ENCODE results near the gene SAMD1. TPM values are rescaled to one million over a fixed set of nuclear protein-coding genes. Genes with fewer than 3 reads are reported as not detected.
"Not testable (repeated sequence)": the region's sequence is repeated elsewhere in the genome, so short reads cannot be mapped to it uniquely, and the experiment has no call there.

Gene SAMD1
- polyA plus RNA-seq, 4 donors: 39.8 to 52.0 (median 41.4) TPM

- not testable (repeated sequence) for DNase-seq (ENCODE audit: low read depth in 4 of 4, low spot score in 3 of 4)
These were observed 47.6 kb downstream of the SAMD1 start for GRCh38 chr19:14042659-14043608.

DNA sequence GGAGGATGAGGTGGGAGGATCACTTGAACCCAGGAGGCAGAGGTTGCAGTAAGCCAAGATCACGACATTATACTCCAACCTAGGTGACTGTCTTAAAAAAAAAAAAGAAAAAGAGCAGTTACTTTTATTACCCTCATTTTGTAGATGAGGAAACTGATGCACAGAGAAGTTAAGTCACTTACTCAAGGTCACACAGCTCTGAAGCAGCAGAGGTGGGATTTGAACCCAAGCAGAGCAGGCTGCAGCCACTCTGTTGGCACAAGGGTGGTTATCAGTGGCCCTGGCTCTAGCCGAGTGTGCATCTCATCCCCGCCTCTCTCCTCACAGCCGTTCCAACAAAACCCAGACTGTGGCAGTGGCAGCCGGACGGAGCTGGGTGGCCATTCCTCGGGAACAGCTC, 51.4 kb downstream of the SAMD1 start:
- no peak for DNase-seq (ENCODE audit: low read depth in 4 of 4, low spot score in 3 of 4)

Other genes starting within 250 kb of the SAMD1 start
- 1 to 10 TPM in 3 of 4 donors, under 1 TPM in 1; 0.79 to 2.6 (median 1.6) TPM for gene NANOS3, start 213.6 kb downstream of the SAMD1 start, polyA plus RNA-seq (ENCODE audit: insufficient read length in 4 of 4)
- gene BRME1, start 184.6 kb downstream of the SAMD1 start, polyA plus RNA-seq (ENCODE audit: insufficient read length in 4 of 4): 1 to 10 TPM; 4.8 to 8.9 (median 6.0) TPM
- 10 to 100 TPM; 19.4 to 45.8 (median 23.0) TPM for gene CC2D1A, start 184.6 kb downstream of the SAMD1 start, polyA plus RNA-seq (ENCODE audit: insufficient read length in 4 of 4)
- 1 to 10 TPM in 3 of 4 donors, under 1 TPM in 1; 0.86 to 1.7 (median 1.4) TPM for gene PODNL1, start 152.3 kb downstream of the SAMD1 start, polyA plus RNA-seq (ENCODE audit: insufficient read length in 4 of 4)
- 10 to 100 TPM; 26.1 to 46.7 (median 28.2) TPM for gene DCAF15, start 138.2 kb downstream of the SAMD1 start, polyA plus RNA-seq (ENCODE audit: insufficient read length in 4 of 4)
- 10 to 100 TPM in 2 of 4 donors, 1 to 10 TPM in 2; 9.3 to 19.2 (median 10.2) TPM for gene RFX1, start 84.4 kb downstream of the SAMD1 start, polyA plus RNA-seq (ENCODE audit: insufficient read length in 4 of 4)
- not detected for gene RLN3, start 62.6 kb downstream of the SAMD1 start, polyA plus RNA-seq (ENCODE audit: insufficient read length in 4 of 4)
- gene IL27RA, start 59.0 kb downstream of the SAMD1 start, polyA plus RNA-seq (ENCODE audit: insufficient read length in 4 of 4): 1 to 10 TPM; 3.8 to 7.8 (median 5.9) TPM
- gene PALM3, start 28.7 kb downstream of the SAMD1 start, polyA plus RNA-seq (ENCODE audit: insufficient read length in 4 of 4): 10 to 100 TPM in 3 of 4 donors, under 1 TPM in 1; 0.94 to 32.9 (median 20.1) TPM
- gene MISP3, start 18.0 kb downstream of the SAMD1 start, polyA plus RNA-seq (ENCODE audit: insufficient read length in 4 of 4): 10 to 100 TPM in 1 of 4 donors, 1 to 10 TPM in 3; 1.3 to 10.3 (median 6.3) TPM
- gene C19orf67, start 5.0 kb downstream of the SAMD1 start, polyA plus RNA-seq (ENCODE audit: insufficient read length in 4 of 4): not detected
- gene PRKACA, start 27.0 kb upstream of the SAMD1 start, polyA plus RNA-seq (ENCODE audit: insufficient read length in 4 of 4): 100 to 1,000 TPM in 2 of 4 donors, 10 to 100 TPM in 2; 90.6 to 106 (median 99.0) TPM
- gene ASF1B, start 45.8 kb upstream of the SAMD1 start, polyA plus RNA-seq (ENCODE audit: insufficient read length in 4 of 4): 10 to 100 TPM; 15.1 to 19.8 (median 19.4) TPM
- 10 to 100 TPM; 34.7 to 60.6 (median 44.1) TPM for gene ADGRL1, start 115.4 kb upstream of the SAMD1 start, polyA plus RNA-seq (ENCODE audit: insufficient read length in 4 of 4)